ENCODE measurements around the gene HCFC1. TPM values are rescaled to one million over a fixed set of nuclear protein-coding genes. Genes with fewer than 3 reads are reported as not detected.

The HCFC1 gene
- total and polyA plus RNA-seq, 2 of the 8 experiments (the other 6 are each of a cell fraction or from before 2014, with no cell fraction given): 24.9 to 117 TPM

- Histone ChIP-seq H3K4me3 (ENCODE audit: extremely low read depth in 1 of 4, insufficient read depth in 2 of 4, low read depth in 3 of 4, low read length in 4 of 4) (no peak overlapping the region), H3K27me3 (replicated peaks in 1 of 4; ENCODE audit: control insufficient read depth in 3 of 4, extremely low read depth in 1 of 4, insufficient read depth in 3 of 4, low read length in 3 of 4) (no peaks in the 10 kb centered on the region), H3K4me1 (replicated peaks in 1 of 4; ENCODE audit: control insufficient read depth in 3 of 4, insufficient read depth in 4 of 4, low read length in 3 of 4) (peaks cover 0 to 4% (median 0%) of the 10 kb centered on the region in 4 experiments; a peak in 1 of 7 replicates), H2BK15ac (ENCODE audit: low read length) (no peak overlapping the region), H3K23me2 (ENCODE audit: low read depth, low read length) (no peaks in the 10 kb centered on the region), H2BK12ac (ENCODE audit: low read depth, low read length) (no peak overlapping the region), H3K4ac (replicated peaks; ENCODE audit: insufficient read length, low read depth, low read length) (no peak overlapping the region), H4K20me1 (replicated peaks in 1 of 2; ENCODE audit: control insufficient read depth in 1 of 2, insufficient read depth in 2 of 2, low read length in 2 of 2) (no peaks in the 10 kb centered on the region), H3K9me3 (ENCODE audit: insufficient read depth in 2 of 2, low read depth in 1 of 2, low read length in 1 of 2) (no peaks in the 10 kb centered on the region), H2BK120ac (replicated peaks; ENCODE audit: low read depth, low read length) (no peak overlapping the region), H3K9ac (replicated peaks in 1 of 4; ENCODE audit: extremely low read depth in 1 of 4, low read depth in 3 of 4, low read length in 3 of 4) (no peak overlapping the region), H4K5ac (ENCODE audit: insufficient read length, low read depth, low read length) (no peak overlapping the region), H2AFZ (ENCODE audit: low read length) (no peak overlapping the region), H3K14ac (ENCODE audit: insufficient read length) (no peak overlapping the region), H3K18ac (ENCODE audit: extremely low read depth, low read length) (no peak overlapping the region), H3K36me3 (ENCODE audit: control insufficient read depth in 2 of 4, insufficient read depth in 4 of 4, low read length in 3 of 4) (no peaks in the 10 kb centered on the region), H3K23ac (ENCODE audit: insufficient read length) (no peak overlapping the region), H2AK5ac (ENCODE audit: low read depth, low read length) (no peak overlapping the region), H4K91ac (replicated peaks; ENCODE audit: insufficient read length, low read length) (no peak overlapping the region), H4K8ac (ENCODE audit: extremely low read depth, insufficient read depth, low read length) (no peak overlapping the region), H3K27ac (ENCODE audit: low read depth, low read length) (no peak overlapping the region), H2BK20ac (ENCODE audit: low read length) (no peak overlapping the region), H2BK5ac (ENCODE audit: low read depth, low read length) (no peak overlapping the region), H3K4me2 (ENCODE audit: insufficient read depth in 1 of 2, low read depth in 2 of 2, low read length in 2 of 2) (no peak overlapping the region), H3K56ac (replicated peaks; ENCODE audit: insufficient read length, low read depth, low read length) (no peak overlapping the region), H3K79me1 (ENCODE audit: low read depth, low read length) (no peaks in the 10 kb centered on the region), H3K79me2 (ENCODE audit: control insufficient read depth in 1 of 2, insufficient read depth in 2 of 2, low read length in 2 of 2) (no peaks in the 10 kb centered on the region)
- DNase-seq (ENCODE audit: low read depth in 1 of 2, low spot score in 2 of 2) (no peak), FAIRE-seq (no peak)
- POLR2A ChIA-PET (ENCODE audit: partially characterized antibody): interaction anchor here (1.2 kb wide), 1 partner anchor 10 kb away, joined by 3 read pairs; no protein-coding TSS in a partner anchor
- WGBS, 2 experiments (ENCODE audit: extremely low coverage in 1 of 2, insufficient coverage in 1 of 2, insufficient read length in 1 of 2, insufficient replicate concordance in 2 of 2, low coverage in 1 of 2, low lambda C conversion rate in 2 of 2, missing lambda C conversion rate in 1 of 2): 90% methylated on average over 11 of the region's 12 CpGs; no CpG with 5 or more reads in 1 of the 2 experiments
- CTCF ChIA-PET (ENCODE audit: partially characterized antibody): no interaction called here
- TF ChIP-seq FOSL1 (IDR thresholded peaks at IDR 0.05; ENCODE audit: insufficient read depth, low read depth, low read length): no peak
- no peak for TF ChIP-seq RXRA (IDR thresholded peaks at IDR 0.05; ENCODE audit: insufficient read depth, low read depth, low read length)
- no peak for TF ChIP-seq EGR1 (IDR thresholded peaks at IDR 0.05; ENCODE audit: borderline replicate concordance, low read depth, low read length)
- TF ChIP-seq SIRT6 (IDR thresholded peaks at IDR 0.05; ENCODE audit: low read length): no peak
- no peak for TF ChIP-seq SRF (IDR thresholded peaks at IDR 0.05; ENCODE audit: low read depth, low read length)
These were observed 11.7 kb upstream of the HCFC1 start for GRCh38 chrX:153983321-153983801.
